Occipital lobe (tissue), 2 donors: ENCODE data around the gene CDKN1A. TPM values are rescaled to one million over a fixed set of nuclear protein-coding genes. Genes with fewer than 3 reads are reported as not detected.
A peak's percentile ranks its signal among the peaks of the same experiment; 100 is the strongest.

Experiments used
- DNase-seq: peaks from one replicate; lab custom pipeline; 2025; lab: John Stamatoyannopoulos, UW
- total RNA-seq: library from RNA; depleted of rRNA; stranded (reverse); fragments of >200 nt; gene quantifications from one replicate; pipeline ENCODE4 v1.2.3, GENCODE V29; 2014

The CDKN1A gene
- total RNA-seq, 1 donor from 2014 or later: 2.0 TPM

DNA sequence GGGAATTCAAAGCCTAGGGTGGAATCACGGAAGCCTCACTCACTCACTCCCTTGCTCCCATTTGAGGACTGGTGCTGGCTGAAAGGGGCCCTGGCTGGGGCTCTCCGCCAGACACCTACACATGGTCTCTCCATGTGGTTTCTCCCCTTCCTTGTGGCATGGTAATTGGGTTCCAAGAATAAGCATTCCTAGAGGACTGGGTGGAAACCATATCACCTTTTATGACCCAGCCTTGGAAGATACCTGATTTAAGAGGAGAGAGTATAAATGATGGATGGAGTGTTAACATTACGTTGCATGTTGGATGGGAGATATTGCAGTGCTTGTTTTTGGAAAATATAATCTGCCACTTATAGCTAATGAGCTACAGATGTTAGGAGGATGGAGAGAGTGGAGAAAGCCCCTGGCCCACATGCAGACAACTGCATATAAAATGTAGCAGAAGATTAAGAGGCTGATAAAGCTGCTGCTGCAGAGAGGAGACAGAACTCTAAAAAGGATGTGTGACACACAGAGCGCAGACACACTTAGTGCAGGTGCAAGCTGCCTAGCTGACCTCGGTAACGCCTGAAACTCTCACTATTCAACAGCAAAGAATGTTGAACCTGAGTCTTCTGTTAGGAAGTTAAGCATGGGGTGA, 23.3 kb upstream of the CDKN1A start:
- no peak for DNase-seq

DNA sequence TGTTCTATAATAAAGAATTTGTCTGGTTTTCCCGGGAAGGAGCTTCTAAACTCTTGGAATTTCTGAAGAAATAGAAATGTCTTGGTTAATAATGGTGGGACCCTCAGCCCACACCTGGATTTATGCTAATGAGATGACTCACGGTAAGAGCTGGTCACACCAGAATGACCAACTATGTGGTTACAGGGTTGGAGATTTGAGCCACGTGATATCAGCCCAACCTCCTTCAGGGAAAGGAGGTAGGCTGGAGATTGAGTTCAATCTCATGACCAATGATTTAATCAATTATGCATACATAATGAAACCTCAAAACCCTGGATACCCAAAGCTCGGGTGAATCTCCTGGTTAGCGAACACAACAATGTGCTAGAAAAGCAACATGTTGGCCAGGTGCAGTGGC, 22.1 kb upstream of the CDKN1A start:
- no peak for DNase-seq

DNA sequence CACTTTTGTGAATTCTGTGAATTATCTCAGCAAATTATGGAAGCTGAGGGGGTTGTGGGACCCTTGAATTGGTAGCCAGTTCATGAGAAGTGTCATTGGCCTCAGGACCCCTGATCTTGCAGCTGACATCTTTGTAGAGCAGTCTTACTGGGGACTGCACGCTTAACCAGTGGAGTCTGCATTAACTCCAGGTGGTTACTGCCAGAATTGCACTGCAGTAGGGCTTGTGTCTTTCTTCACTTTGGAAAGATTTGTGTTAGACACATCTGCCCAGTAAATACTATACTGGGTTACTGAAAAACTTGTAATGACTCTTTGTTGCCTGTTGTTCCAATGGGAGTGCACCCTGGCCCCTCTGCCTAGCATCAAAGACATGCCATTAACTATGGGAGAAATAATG, 21.2 kb upstream of the CDKN1A start:
- DNase-seq: no peak

DNA sequence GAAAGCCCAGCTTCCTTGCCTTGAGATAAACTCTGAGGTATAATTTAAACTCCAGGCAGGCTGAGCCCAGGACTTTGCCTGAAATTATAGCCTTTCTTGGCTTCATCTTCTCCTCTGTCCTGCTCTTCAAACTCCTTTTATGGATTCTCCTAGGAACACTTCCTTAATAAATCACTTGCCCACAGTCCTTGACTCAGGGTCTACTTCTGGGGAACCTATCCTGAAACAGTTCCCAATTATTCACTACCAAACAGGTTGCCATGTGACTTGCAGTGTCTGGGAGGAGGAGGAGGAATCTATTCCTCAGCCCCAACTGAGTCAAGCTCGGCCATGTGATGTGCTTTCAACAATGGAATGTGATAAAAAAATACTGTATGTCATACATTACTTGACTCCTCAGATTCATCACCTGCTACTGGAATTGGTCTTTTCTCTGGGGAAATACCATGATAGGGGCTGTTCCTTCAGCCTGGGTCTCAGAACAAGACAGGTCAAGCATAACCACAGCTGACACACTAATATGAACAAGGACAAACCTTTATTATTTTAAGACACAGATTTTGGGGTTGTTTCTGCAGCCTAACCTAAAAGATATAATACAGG, 20.5 kb upstream of the CDKN1A start:
- no peak for DNase-seq

DNA sequence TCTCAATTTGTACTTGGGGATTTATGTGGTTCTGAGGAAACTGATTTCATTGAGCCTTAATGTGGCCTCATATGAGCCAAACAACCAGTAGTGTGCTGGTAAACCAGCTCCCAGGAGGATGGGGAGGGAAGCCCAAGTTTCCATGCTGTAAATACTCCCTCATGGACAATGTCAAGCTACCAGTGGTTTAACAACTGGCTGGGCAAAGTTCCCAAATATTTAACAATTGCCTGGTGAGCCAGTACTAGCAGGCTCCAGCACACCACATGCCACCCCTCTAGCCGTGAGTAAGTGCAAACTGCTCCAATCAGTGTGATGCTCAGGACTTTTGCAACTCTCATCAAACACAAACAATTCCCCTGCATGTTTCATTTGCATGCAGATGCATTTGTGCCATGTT, 19.2 kb upstream of the CDKN1A start:
- no peak for DNase-seq

DNA sequence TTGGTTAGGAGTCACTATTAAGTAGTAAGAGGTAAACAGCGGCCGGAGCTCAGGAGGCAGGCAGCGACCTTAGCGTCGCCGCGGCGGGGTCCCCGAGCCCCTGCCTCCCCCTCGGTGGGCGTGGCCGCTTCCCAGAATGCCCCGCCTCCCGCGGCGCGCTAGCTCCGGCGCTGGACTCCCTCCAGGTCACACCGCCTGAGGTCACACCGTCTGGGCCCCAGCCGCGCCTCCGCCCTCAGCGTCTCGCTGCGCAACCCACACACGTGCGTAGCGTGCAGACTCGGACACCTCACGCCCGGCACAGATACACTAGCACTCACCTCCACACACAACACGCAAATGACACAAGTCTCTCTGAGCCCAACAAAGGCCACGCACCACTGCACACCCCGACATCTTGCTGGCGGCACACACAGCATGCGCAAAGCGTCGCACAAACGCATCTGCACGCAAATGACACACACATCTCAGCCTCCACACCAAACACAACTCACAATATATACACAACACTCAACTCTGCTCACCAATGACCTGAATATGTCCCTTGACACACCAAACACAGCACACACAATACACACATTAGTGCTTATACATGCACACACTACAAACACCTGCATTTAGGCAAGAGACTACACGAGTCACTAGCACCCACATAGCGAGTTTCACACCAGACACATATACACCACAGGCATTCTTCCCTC, 17.6 kb upstream of the CDKN1A start:
- DNase-seq: no peak

DNA sequence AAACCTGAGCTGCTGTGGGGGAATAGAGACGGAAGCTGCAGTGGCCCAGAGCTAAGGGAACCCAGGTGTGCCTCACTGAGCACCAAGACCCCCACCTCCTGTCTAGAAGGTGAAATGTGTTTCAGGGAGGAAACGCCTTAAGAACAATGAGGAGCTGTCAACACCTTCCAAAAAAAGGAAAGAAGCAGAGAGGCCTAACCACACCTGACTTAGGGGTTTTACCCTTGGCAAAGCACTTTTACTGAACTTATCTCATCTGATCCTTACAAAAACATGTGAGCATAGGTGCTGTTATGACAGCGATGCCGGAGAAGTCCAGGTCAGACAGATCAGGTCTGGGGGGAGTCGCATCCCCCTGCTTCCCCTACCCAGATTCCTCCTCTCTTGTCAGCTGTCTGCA, 16.1 kb upstream of the CDKN1A start:
- no peak for DNase-seq

DNA sequence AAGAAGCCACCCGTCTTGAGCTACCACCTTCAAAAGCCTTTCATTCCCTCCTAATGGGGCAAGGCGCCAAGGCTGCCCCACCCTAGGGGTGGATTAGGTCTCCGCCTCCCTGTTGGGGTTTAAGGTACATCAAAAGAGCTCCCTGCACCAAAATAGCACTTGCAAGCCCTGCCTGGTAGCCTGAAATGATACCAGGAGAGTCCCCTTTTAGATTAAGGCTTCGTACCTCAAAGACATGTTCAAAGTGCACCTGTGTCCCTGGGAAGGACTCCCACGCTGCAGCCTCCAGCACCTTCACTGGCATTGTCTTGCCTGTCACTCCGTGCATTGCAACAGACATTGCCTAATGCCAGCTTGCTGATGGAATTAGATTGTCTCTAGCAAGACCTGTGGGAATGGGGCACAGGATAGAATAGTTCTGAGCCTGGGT, 15.7 kb upstream of the CDKN1A start:
- DNase-seq: no peak

DNA sequence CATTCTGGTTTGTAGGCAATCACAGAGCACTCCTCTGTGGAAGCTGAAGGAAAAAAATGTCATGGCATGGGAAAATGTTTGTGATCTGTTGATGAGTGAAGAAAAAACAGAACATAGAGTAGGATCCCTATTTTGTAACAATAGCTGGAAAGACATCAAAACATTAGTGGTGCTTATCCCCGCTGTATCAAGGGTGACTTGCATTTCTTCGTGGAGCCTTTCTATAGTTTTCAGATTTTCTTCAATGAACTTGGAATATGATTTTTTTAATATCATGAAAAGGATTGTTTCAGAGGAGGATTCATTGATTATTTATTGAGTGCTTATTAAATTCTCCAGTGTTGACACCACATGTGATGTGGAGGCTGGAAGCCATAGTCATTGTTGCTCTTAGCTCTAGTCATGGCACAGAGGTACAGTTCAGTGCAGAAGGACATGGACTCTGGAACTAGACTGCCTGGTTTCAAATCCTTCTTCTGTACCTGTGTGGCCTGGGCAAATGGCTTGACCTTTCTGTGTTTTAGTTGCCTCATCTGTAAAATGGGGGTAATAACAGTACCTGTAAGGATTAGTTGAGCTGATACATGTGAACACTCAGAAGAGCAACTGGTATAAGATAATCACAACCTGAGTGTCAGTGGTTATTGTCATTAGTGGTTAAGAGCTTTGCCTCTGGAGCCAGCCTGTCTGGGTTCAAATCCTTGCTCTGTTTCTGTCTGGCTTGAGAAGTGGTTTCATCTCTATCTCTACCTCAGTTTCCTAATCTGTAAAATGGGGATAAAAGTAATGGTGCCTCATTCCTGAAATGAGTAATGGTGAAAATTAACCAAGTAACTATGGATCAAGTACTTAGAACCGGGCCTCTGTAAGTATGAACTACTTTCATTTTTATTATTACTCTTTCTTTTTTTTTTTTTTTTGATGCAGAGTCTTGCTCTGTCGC, 14.7 kb upstream of the CDKN1A start:
- no peak for DNase-seq

DNA sequence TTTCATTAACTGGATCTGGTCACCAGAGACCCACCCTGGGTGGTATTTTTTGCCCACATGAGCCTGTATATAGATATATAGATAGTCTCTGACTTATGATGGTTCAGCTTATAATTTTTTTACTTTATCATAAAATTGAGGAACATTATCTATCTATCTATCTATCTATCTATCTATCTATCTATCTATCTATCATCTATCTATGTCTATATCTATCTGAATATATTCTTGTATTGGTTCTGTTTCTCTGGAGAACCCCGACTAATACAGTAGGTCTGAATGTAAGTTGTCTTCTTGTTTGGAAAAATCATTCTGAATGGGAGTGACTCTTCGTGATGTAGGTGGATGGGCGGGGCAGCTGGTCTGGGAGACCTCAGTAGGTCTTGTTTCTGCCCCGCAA, 13.3 kb upstream of the CDKN1A start:
- no peak for DNase-seq

DNA sequence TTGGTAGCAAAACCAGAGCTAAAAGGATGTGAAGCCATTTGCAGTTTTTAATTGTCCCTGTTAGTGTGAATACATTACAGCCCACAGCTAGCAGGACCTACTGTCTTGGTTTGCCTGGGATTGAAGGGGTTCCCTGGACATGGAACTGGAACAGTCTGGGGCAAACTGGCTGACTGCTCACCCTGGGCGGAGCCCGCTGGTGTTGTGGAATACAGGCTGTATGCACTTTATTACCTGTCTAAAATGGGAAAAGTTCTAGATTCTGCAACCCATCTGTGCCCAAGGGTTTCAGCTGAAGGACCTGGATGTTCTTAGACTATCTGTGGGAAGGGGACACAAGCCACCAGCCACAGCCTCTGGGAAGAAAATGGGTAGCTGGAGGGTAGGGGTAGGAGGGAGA, 12.2 kb upstream of the CDKN1A start:
- no peak for DNase-seq

DNA sequence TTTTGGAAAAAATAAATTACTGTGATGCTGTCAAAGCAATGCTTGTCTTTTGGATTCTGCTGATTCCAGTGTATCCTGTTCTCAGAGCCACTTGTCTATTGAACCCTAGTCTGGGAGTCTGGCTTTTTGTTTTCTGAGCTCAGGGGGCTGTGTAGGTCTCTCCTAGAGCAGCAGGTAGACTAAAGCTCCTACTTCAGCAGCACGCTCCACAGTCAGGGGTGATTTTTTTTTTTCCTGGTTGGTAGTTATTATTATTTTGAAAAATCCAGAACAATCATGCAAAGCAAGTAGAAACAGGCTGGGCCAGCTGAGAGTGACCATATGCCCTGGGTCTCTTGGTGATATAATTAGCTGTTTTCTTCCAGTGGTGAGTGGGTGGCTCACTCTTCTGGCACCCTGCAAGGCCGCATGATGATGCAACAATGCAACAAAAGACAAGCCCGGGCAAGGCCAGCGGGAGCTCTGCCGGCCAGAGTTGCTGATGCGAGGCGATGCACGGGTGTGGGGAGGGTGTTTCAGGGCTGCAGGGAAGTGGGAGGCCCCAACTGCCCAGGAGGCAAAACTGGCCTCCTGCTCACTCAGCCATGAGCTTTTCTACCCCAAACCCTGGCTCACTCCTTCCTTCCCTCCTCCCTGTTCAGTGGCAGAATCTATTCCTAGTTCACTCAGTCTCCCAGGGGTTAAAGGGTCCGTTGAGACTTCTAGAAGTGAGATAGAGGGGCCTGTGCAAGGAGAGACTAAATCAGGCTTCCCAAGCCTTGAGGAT, 11.5 kb upstream of the CDKN1A start:
- DNase-seq: peak; percentile 68

DNA sequence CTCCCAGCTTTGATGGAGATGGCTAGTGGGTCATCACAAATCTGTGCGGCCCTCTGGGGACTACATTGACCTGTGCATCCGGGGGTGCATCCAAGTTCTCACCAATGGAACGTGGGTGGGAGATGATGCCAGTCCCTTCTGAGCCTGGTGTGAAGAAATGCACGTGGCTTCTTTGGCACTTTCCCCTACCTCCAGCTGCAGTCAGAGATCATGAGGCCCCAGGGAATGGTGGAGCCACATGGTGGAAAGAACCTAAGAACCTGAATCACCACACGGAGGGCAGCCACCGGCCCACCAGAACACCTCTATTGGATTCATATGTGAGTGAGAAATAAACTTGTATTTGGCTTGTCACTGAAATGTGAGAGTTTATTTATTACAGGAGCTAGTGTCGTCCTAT, 9.9 kb upstream of the CDKN1A start:
- no peak for DNase-seq

DNA sequence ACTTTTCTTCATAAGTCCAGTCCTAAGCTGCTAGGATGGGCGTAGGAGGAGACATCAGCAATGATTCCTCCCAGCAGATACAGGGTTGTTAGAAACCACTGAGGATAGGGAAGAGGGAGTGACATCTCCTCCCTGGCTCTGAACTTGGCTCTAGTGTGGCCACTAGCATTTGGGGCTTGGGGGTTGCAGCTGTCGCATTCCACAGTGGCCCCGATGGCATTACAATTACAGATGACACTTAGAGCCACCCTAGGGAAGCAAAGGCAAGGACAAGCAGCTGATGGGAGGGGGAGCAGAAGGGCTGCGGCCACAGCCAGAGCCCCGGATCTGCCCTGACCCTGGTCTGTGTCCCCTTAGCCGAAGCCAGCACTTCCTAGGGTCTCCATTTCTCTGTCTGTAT, 9.5 kb upstream of the CDKN1A start:
- DNase-seq: no peak

DNA sequence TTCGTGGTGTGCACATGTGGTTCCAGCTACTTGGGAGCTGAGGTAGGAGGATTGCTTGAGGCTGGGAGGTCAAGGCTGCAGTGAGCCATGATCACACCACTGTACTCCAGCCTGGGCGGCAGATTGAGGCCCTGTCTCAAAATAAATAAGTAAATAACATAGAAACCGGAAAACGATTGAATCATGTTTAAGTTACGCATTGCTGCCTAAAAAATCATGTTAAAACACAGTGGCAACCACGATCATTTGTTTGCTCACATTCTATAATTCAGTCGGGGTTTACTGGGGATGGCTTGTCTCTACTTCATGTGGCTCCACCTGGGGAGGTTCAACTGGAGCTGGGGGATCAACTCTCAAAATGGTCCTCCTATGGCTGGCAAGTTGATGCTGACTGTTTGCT, 8.2 kb upstream of the CDKN1A start:
- DNase-seq: no peak

DNA sequence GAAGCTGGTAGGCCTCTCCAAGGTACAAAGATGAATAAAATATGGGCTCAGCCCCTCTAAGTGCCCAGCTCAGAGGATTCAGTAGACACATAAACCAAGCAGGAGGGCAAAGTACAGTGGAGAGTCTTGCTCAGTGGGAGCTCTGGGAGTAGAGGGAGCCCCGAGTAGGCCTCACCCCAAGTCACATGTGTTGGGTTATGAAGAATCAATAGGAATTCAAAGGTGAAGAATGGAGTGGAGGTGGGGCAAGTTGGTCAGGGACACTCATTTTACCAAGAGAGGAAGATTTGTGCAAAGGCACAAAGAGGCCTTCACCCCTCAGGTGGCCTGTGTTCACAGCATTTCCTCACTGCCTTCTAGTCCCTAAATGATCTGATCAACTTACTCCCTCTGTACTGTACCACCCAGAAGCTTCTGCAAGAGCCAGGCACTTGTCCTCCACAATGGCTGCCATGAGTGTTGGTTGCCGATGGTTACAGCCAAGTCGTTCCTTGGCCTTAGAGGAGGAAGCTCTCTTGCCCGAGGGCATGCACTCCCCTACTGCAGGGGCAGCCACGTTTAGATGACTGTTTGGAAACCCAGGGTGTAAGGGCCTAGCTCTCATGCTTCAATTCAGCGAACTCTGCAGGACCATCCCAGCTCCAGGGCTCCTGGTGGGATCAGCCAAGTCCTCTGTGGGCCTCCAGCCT, 6.7 kb upstream of the CDKN1A start:
- DNase-seq: no peak

DNA sequence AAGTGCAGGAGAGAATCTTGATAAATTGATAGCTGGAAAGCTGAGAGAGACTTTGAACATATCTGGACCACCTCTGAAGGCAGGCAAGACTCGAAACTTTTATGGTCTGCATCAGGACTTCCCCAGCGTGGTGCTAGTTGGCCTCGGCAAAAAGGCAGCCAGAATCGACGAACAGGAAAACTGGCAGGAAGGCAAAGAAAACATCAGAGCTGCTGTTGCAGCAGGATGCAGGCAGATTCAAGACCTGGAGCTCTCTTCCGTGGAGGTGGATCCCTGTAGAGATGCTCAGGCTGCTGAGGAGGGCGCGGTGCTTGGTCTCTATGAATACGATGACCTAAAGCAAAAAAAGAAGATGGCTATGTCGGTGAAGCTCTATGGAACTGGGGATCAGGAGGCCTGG, 4.6 kb upstream of the CDKN1A start:
- DNase-seq: no peak

DNA sequence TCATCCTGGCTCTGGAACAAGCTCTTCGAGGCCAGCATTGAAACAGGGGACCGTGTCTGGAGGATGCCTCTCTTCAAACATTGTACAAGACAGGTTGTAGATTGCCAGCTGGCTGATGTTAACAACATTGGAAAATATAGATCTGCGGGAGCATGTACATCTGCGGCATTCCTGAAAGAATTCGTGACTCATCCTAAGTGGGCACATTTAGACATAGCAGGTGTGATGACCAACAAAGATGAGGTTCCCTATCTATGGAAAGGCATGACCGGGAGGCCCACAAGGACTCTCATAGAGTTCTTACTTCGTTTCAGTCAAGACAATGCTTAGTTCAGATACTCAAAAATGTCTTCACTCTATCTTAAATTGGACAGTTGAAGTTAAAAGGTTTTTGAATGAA, 3.6 kb upstream of the CDKN1A start:
- no peak for DNase-seq

DNA sequence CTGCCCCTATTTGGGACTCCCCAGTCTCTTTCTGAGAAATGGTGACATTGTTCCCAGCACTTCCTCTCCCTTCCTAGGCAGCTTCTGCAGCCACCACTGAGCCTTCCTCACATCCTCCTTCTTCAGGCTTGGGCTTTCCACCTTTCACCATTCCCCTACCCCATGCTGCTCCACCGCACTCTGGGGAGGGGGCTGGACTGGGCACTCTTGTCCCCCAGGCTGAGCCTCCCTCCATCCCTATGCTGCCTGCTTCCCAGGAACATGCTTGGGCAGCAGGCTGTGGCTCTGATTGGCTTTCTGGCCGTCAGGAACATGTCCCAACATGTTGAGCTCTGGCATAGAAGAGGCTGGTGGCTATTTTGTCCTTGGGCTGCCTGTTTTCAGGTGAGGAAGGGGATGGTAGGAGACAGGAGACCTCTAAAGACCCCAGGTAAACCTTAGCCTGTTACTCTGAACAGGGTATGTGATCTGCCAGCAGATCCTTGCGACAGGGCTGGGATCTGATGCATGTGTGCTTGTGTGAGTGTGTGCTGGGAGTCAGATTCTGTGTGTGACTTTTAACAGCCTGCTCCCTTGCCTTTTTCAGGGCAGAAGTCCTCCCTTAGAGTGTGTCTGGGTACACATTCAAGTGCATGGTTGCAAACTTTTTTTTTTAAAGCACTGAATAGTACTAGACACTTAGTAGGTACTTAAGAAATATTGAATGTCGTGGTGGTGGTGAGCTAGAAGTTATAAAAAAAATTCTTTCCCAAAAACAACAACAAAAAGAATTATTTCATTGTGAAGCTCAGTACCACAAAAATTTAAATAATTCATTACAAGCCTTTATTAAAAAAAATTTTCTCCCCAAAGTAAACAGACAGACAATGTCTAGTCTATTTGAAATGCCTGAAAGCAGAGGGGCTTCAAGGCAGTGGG, 2.1 kb upstream of the CDKN1A start:
- no peak for DNase-seq
